Smooth muscle cell (in vitro differentiated cells): Measurements from ENCODE around the gene NLGN1. TPM values are rescaled to one million over a fixed set of nuclear protein-coding genes. Genes with fewer than 3 reads are reported as not detected.
A peak's percentile ranks its signal among the peaks of the same experiment; 100 is the strongest.

Source experiments
- DNase-seq: peaks from one replicate; lab custom pipeline; 2025; ENCODE audit not compliant: unreplicated experiment; lab: John Stamatoyannopoulos, UW
- H2AFZ ChIP-seq: fragments of 200-600 bp; sonication (generic); 2 replicates; pipeline ENCODE4 v1.6.0; 2016; ENCODE audit warnings: antibody characterized with exemption, low read depth, mild to moderate bottlenecking
- H3F3A ChIP-seq: fragments of 200-600 bp; sonication (generic); 2 replicates; pipeline ENCODE4 v1.6.0; 2017; ENCODE audit warnings: antibody characterized with exemption, low read depth
- H3K27ac ChIP-seq: fragments of 200-600 bp; sonication (generic); 2 replicates; pipeline ENCODE4 v1.5.1; 2016; ENCODE audit warnings: low read depth, mild to moderate bottlenecking
- H3K27me3 ChIP-seq: fragments of 200-600 bp; sonication (generic); 2 replicates; pipeline ENCODE4 v1.6.1; 2016; ENCODE audit warnings: low read depth, mild to moderate bottlenecking
- H3K36me3 ChIP-seq: fragments of 200-600 bp; sonication (generic); 2 replicates; pipeline ENCODE4 v1.5.1; 2016; ENCODE audit warnings: low read depth
- H3K4me1 ChIP-seq: fragments of 200-600 bp; sonication (generic); 2 replicates; pipeline ENCODE4 v1.5.1; 2016; ENCODE audit warnings: low read depth
- H3K4me2 ChIP-seq: fragments of 200-600 bp; sonication (generic); 2 replicates; pipeline ENCODE4 v1.6.0; 2016; ENCODE audit warnings: mild to moderate bottlenecking
- H3K4me3 ChIP-seq: fragments of 200-600 bp; sonication (generic); 2 replicates; pipeline ENCODE4 v1.5.1; 2016; ENCODE audit warnings: mild to moderate bottlenecking
- H3K79me2 ChIP-seq: fragments of 200-600 bp; sonication (generic); 2 replicates; pipeline ENCODE4 v1.6.0; 2016; ENCODE audit warnings: low read depth, mild to moderate bottlenecking
- H3K9ac ChIP-seq: fragments of 200-600 bp; sonication (generic); 2 replicates; pipeline ENCODE4 v1.6.0; 2016; ENCODE audit warnings: low read depth
- H3K9me3 ChIP-seq: fragments of 200-600 bp; sonication (generic); replicated peaks from 2 replicates; pipeline ENCODE4 v1.5.1; 2016; ENCODE audit warnings: low read depth
- H4K20me1 ChIP-seq: fragments of 200-600 bp; sonication (generic); 2 replicates; pipeline ENCODE4 v1.6.0; 2016; ENCODE audit warnings: low read depth
- WGBS: methylation state at CpG from one replicate; pipeline ENCODE4 v1.1.7; 2016; ENCODE audit warnings: low lambda C conversion rate; 5-methylcytosine and 5-hydroxymethylcytosine counted together
- polyA plus RNA-seq: library from polyadenylated mRNA; unstranded; fragments of >200 nt; fragmentation: Nextera tagmentation; extraction: Ambion mirVana; gene quantifications from 2 replicates; pipeline ENCODE4 v1.2.1, GENCODE V29; 2016
- total RNA-seq: library from RNA; depleted of rRNA; stranded (reverse); fragments of >200 nt; gene quantifications from 2 replicates; pipeline ENCODE4 v1.2.3, GENCODE V29; 2014
- TF ChIP-seq, protein P1 (sequence below): fragments of 200-600 bp; sonication (generic); IDR thresholded peaks from 2 replicates; pipeline ENCODE4 v1.5.1; 2017; ENCODE audit warnings: borderline replicate concordance, mild to moderate bottlenecking, antibody characterized with exemption; ENCODE audit not compliant: insufficient read depth, poor library complexity, severe bottlenecking

NLGN1 gene
- total and polyA plus RNA-seq, 2 experiments from 2014 or later = 0.04 TPM; not detected in 1

DNA sequence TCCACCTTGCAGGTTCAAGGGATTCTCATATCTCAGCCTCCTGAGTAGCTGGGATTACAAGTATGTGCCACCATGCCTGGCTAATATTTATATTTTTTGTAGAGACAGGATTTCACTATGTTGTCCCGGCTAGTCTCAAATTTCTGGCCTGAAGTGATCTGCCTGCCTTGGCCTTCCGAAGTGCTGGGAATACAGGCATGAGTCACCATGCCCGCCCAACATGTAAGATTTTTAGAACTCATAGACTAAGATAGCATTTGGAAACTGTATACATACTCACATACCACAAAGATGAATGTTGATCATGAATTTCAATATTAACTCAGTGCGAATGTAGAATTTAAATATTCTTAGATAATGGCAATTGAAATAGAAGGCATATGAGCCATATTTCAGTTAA, 718.9 kb downstream of the NLGN1 start:
- WGBS = 52% methylated on average over 4 of the region's 4 CpGs
- no peak for DNase-seq
- H4K20me1 ChIP-seq = no peaks in the 10 kb centered on the region

DNA sequence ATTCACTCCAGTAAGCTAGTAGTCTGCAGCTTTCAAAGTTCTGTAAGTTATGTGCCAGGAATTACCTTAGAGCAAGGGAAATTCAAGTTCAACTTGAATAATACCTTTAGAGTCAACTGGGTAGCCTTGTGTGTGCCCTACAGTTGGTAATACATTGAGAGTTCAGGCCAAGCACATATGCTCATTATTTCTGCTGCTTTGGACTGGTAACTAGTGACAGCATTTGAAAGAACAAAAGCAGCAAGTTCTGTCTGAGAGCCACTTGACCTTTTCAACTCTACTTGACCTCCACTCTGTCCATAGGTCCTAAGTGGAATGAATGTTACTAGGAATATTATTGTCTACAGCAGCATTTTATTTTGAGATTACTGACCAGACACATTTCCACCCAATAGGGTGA, 723.5 kb downstream of the NLGN1 start:
- H3K4me2 ChIP-seq = no peak overlapping the region
- H3K27me3 ChIP-seq = no peaks in the 10 kb centered on the region
- no peak overlapping the region for H3K27ac ChIP-seq
- no peaks in the 10 kb centered on the region for H4K20me1 ChIP-seq
- TF ChIP-seq, protein P1, sequence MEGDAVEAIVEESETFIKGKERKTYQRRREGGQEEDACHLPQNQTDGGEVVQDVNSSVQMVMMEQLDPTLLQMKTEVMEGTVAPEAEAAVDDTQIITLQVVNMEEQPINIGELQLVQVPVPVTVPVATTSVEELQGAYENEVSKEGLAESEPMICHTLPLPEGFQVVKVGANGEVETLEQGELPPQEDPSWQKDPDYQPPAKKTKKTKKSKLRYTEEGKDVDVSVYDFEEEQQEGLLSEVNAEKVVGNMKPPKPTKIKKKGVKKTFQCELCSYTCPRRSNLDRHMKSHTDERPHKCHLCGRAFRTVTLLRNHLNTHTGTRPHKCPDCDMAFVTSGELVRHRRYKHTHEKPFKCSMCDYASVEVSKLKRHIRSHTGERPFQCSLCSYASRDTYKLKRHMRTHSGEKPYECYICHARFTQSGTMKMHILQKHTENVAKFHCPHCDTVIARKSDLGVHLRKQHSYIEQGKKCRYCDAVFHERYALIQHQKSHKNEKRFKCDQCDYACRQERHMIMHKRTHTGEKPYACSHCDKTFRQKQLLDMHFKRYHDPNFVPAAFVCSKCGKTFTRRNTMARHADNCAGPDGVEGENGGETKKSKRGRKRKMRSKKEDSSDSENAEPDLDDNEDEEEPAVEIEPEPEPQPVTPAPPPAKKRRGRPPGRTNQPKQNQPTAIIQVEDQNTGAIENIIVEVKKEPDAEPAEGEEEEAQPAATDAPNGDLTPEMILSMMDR = no peak
- no peaks in the 10 kb centered on the region for H3K4me1 ChIP-seq
- no peak overlapping the region for H3K4me3 ChIP-seq
- DNase-seq = no peak
- no peak overlapping the region for H3K9ac ChIP-seq
- H3F3A ChIP-seq = no peaks in the 10 kb centered on the region
- no peak overlapping the region for H2AFZ ChIP-seq
- H3K36me3 ChIP-seq = no peaks in the 10 kb centered on the region
- H3K9me3 ChIP-seq = no peaks in the 10 kb centered on the region
- H3K79me2 ChIP-seq = no peaks in the 10 kb centered on the region

More for the DNA sequence above, 718.9 kb downstream of the NLGN1 start:
- Histone ChIP-seq H3K4me3 (no peak overlapping the region), H3K27me3 (no peaks in the 10 kb centered on the region), H3K4me1 (no peaks in the 10 kb centered on the region), H3K4me2 (no peak overlapping the region), H3F3A (no peaks in the 10 kb centered on the region), H2AFZ (no peak overlapping the region), H3K9ac (no peak overlapping the region), H3K9me3 (no peaks in the 10 kb centered on the region), H3K36me3 (no peaks in the 10 kb centered on the region), H3K27ac (no peak overlapping the region), H3K79me2 (no peaks in the 10 kb centered on the region)
- TF ChIP-seq, protein P1 = no peak

DNA sequence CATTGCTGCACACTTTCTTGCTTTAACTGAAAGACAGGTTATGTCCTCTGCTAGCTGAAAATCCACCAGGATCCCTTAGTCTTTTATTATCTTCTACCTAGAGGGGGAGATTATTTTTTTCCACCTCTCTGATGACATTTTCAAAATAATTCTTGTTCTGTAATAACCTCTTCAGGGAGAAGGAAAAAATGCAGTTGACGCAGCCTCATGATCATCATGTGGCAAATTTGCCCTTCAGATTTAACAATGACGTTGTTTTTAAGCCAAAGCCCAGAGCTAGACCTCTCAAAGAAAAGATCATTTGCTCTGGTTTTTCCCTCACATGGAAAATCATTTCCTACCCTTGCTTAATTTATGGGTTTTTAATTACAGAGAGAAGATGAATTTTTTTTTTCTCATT, 724.9 kb downstream of the NLGN1 start:
- TF ChIP-seq, protein P1 = no peak
- no peak overlapping the region for H3K4me2 ChIP-seq
- no peak overlapping the region for H3K9ac ChIP-seq
- H3K27me3 ChIP-seq = no peaks in the 10 kb centered on the region
- no peaks in the 10 kb centered on the region for H4K20me1 ChIP-seq
- no peak overlapping the region for H3K27ac ChIP-seq
- no peak overlapping the region for H3K4me3 ChIP-seq
- H3K4me1 ChIP-seq = no peaks in the 10 kb centered on the region
- 89% methylated on average over 2 of the region's 2 CpGs for WGBS
- H3K9me3 ChIP-seq = no peaks in the 10 kb centered on the region
- DNase-seq = no peak
- no peaks in the 10 kb centered on the region for H3K36me3 ChIP-seq
- no peaks in the 10 kb centered on the region for H3K79me2 ChIP-seq
- H2AFZ ChIP-seq = no peak overlapping the region
- H3F3A ChIP-seq = no peaks in the 10 kb centered on the region

DNA sequence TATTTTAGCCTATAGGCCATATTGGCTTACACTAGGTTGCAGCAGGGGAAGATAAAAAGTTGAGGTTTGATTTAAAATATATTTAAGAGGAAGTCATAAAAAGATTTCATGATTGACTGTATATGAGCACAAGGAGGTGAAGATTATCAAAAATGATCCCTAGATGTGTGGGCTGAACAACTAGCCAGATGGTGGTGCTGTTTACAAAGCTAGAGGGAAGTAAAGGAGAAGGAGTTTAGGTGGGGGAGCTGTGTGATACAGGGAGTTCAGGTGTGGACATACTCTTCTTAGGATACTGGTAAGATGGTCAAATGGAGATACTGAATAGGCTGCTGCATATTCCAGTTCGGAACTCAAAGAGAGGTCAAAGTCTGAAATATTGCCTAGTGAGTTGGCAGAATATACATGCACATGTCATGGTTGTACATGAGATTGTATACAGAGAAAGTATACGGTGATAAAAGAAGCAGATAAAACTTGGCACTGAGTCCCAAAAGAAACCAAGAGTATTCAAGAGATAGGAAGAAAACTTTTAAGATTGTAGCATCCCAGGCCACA, 727.8 kb downstream of the NLGN1 start:
- Histone ChIP-seq H3K79me2 (no peaks in the 10 kb centered on the region), H3K4me3 (no peak overlapping the region), H3F3A (no peaks in the 10 kb centered on the region), H3K4me1 (no peaks in the 10 kb centered on the region), H3K9me3 (no peaks in the 10 kb centered on the region), H2AFZ (no peak overlapping the region), H3K27ac (no peak overlapping the region), H4K20me1 (no peaks in the 10 kb centered on the region), H3K9ac (no peak overlapping the region), H3K36me3 (no peaks in the 10 kb centered on the region), H3K4me2 (no peak overlapping the region), H3K27me3 (no peaks in the 10 kb centered on the region)
- 73% methylated on average over 2 of the region's 2 CpGs for WGBS
- TF ChIP-seq, protein P1 = peak; percentile 45
- no peak for DNase-seq
